ENCODE results near the gene AFAP1. TPM values are rescaled to one million over a fixed set of nuclear protein-coding genes. Genes with fewer than 3 reads are reported as not detected.

AFAP1 gene
- total RNA-seq, 1 donor from 2014 or later: 67.9 TPM

DNA sequence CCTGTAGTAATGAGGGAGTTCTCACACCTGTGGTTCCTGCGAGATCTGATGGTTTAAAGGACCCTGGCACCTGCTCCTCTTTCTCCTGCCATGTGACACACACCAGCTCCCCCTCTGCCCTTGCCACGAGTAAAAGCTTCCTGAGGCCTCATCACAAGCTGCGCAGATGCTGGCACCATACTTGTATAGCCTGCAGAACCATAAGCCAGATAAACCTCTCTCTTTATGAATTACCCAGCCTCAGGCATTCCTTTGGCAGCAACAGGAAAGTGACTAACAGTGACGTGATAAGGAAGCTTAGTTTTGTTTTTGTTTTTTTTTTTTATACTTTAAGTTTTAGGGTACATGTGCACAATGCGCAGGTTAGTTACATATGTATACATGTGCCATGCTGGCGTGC, 130.9 kb downstream of the AFAP1 start:
- Mint-ChIP-seq H3K4me3 (ENCODE audit: unreplicated experiment) (no peak overlapping the region), H3K27ac (ENCODE audit: unreplicated experiment) (no peak overlapping the region), H3K36me3 (ENCODE audit: low read depth, unreplicated experiment) (peaks cover 35% of the 10 kb centered on the region), H3K9me3 (ENCODE audit: unreplicated experiment) (peaks cover 7% of the 10 kb centered on the region), H3K4me1 (ENCODE audit: low read depth, unreplicated experiment) (peaks cover 77% of the 10 kb centered on the region), H3K27me3 (ENCODE audit: low read depth, unreplicated experiment) (no peaks in the 10 kb centered on the region)
- no peaks in the 10 kb centered on the region for H4K20me1 ChIP-seq (ENCODE audit: insufficient read depth, low read length)
- no peak overlapping the region for H3K4me3 ChIP-seq (ENCODE audit: insufficient read depth, low read depth, low read length)
- H3K4me2 ChIP-seq (ENCODE audit: low read length): no peak overlapping the region
- H3K9me3 ChIP-seq (ENCODE audit: insufficient read depth, low read depth, low read length): peaks cover 12% of the 10 kb centered on the region
- no peak overlapping the region for H3K9ac ChIP-seq (ENCODE audit: low read length)
- H3K27me3 ChIP-seq (ENCODE audit: insufficient read depth, low read length): no peaks in the 10 kb centered on the region
- peaks cover 50% of the 10 kb centered on the region for H3K4me1 ChIP-seq (ENCODE audit: insufficient read depth, low read length)
- H2AFZ ChIP-seq (ENCODE audit: low read depth, low read length): no peak overlapping the region
- H3K36me3 ChIP-seq (ENCODE audit: insufficient read depth, low read length): peaks cover 57% of the 10 kb centered on the region
- FAIRE-seq: no peak
- H3K79me2 ChIP-seq (ENCODE audit: insufficient read depth, low read length): peaks cover 78% of the 10 kb centered on the region
- TF ChIP-seq, protein P1, sequence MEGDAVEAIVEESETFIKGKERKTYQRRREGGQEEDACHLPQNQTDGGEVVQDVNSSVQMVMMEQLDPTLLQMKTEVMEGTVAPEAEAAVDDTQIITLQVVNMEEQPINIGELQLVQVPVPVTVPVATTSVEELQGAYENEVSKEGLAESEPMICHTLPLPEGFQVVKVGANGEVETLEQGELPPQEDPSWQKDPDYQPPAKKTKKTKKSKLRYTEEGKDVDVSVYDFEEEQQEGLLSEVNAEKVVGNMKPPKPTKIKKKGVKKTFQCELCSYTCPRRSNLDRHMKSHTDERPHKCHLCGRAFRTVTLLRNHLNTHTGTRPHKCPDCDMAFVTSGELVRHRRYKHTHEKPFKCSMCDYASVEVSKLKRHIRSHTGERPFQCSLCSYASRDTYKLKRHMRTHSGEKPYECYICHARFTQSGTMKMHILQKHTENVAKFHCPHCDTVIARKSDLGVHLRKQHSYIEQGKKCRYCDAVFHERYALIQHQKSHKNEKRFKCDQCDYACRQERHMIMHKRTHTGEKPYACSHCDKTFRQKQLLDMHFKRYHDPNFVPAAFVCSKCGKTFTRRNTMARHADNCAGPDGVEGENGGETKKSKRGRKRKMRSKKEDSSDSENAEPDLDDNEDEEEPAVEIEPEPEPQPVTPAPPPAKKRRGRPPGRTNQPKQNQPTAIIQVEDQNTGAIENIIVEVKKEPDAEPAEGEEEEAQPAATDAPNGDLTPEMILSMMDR (IDR thresholded peaks at IDR 0.05; ENCODE audit: insufficient read depth, low read depth, low read length): no peak
- TF ChIP-seq EZH2 (IDR thresholded peaks at IDR 0.05; ENCODE audit: insufficient read depth, low read length): no peak
- H3K27ac ChIP-seq (ENCODE audit: low read depth, low read length): peak overlapping the region; percentile 49
- peak; percentile 84 for DNase-seq (ENCODE audit: low read depth)

GRCh38 chr4:7808181-7808580, 131.5 kb downstream of the AFAP1 start:
- Histone ChIP-seq H3K4me1 (ENCODE audit: insufficient read depth, low read length) (peaks cover 45% of the 10 kb centered on the region), H3K79me2 (ENCODE audit: insufficient read depth, low read length) (peaks cover 80% of the 10 kb centered on the region), H3K36me3 (ENCODE audit: insufficient read depth, low read length) (peaks cover 52% of the 10 kb centered on the region), H3K9ac (ENCODE audit: low read length) (no peak overlapping the region), H3K4me2 (ENCODE audit: low read length) (no peak overlapping the region), H2AFZ (ENCODE audit: low read depth, low read length) (no peak overlapping the region), H3K27ac (ENCODE audit: low read depth, low read length) (peak overlapping the region; percentile 49), H3K27me3 (ENCODE audit: insufficient read depth, low read length) (no peaks in the 10 kb centered on the region), H3K4me3 (ENCODE audit: insufficient read depth, low read depth, low read length) (no peak overlapping the region), H4K20me1 (ENCODE audit: insufficient read depth, low read length) (no peaks in the 10 kb centered on the region), H3K9me3 (ENCODE audit: insufficient read depth, low read depth, low read length) (peaks cover 12% of the 10 kb centered on the region)
- peaks cover 7% of the 10 kb centered on the region for H3K9me3 Mint-ChIP-seq (ENCODE audit: unreplicated experiment)
- H3K27ac Mint-ChIP-seq (ENCODE audit: unreplicated experiment): no peak overlapping the region
- H3K36me3 Mint-ChIP-seq (ENCODE audit: low read depth, unreplicated experiment): peaks cover 35% of the 10 kb centered on the region
- FAIRE-seq (no peak), DNase-seq (ENCODE audit: low read depth) (no peak)
- H3K4me1 Mint-ChIP-seq (ENCODE audit: low read depth, unreplicated experiment): peaks cover 73% of the 10 kb centered on the region
- H3K4me3 Mint-ChIP-seq (ENCODE audit: unreplicated experiment): no peak overlapping the region
- TF ChIP-seq, protein P1 (IDR thresholded peaks at IDR 0.05; ENCODE audit: insufficient read depth, low read depth, low read length): no peak
- no peak for TF ChIP-seq EZH2 (IDR thresholded peaks at IDR 0.05; ENCODE audit: insufficient read depth, low read length)
- no peaks in the 10 kb centered on the region for H3K27me3 Mint-ChIP-seq (ENCODE audit: low read depth, unreplicated experiment)

GRCh38 chr4:7807351-7807921, 132.2 kb downstream of the AFAP1 start:
- Mint-ChIP-seq H3K4me1 (ENCODE audit: low read depth, unreplicated experiment) (peaks cover 70% of the 10 kb centered on the region), H3K27me3 (ENCODE audit: low read depth, unreplicated experiment) (no peaks in the 10 kb centered on the region), H3K27ac (ENCODE audit: unreplicated experiment) (peak overlapping the region; percentile 64), H3K36me3 (ENCODE audit: low read depth, unreplicated experiment) (peaks cover 29% of the 10 kb centered on the region), H3K9me3 (ENCODE audit: unreplicated experiment) (peaks cover 7% of the 10 kb centered on the region), H3K4me3 (ENCODE audit: unreplicated experiment) (no peak overlapping the region)
- Histone ChIP-seq H3K27me3 (ENCODE audit: insufficient read depth, low read length) (no peaks in the 10 kb centered on the region), H3K4me2 (ENCODE audit: low read length) (no peak overlapping the region), H3K27ac (ENCODE audit: low read depth, low read length) (peak overlapping the region; percentile 82), H3K79me2 (ENCODE audit: insufficient read depth, low read length) (peaks cover 77% of the 10 kb centered on the region), H2AFZ (ENCODE audit: low read depth, low read length) (no peak overlapping the region), H3K9me3 (ENCODE audit: insufficient read depth, low read depth, low read length) (peaks cover 12% of the 10 kb centered on the region), H3K4me1 (ENCODE audit: insufficient read depth, low read length) (peaks cover 40% of the 10 kb centered on the region), H3K4me3 (ENCODE audit: insufficient read depth, low read depth, low read length) (no peak overlapping the region), H4K20me1 (ENCODE audit: insufficient read depth, low read length) (no peaks in the 10 kb centered on the region), H3K36me3 (ENCODE audit: insufficient read depth, low read length) (peaks cover 49% of the 10 kb centered on the region), H3K9ac (ENCODE audit: low read length) (no peak overlapping the region)
- no peak for TF ChIP-seq EZH2 (IDR thresholded peaks at IDR 0.05; ENCODE audit: insufficient read depth, low read length)
- TF ChIP-seq, protein P1 (IDR thresholded peaks at IDR 0.05; ENCODE audit: insufficient read depth, low read depth, low read length): no peak
- DNase-seq (ENCODE audit: low read depth) (no peak), FAIRE-seq (no peak)

Data from astrocyte (in vitro differentiated cells and primary cell).